ENCODE measurements around the gene NAAA. TPM values are rescaled to one million over a fixed set of nuclear protein-coding genes. Genes with fewer than 3 reads are reported as not detected.

NAAA gene
- total RNA-seq, 1 experiment from 2014 or later = 17.0 TPM

DNA sequence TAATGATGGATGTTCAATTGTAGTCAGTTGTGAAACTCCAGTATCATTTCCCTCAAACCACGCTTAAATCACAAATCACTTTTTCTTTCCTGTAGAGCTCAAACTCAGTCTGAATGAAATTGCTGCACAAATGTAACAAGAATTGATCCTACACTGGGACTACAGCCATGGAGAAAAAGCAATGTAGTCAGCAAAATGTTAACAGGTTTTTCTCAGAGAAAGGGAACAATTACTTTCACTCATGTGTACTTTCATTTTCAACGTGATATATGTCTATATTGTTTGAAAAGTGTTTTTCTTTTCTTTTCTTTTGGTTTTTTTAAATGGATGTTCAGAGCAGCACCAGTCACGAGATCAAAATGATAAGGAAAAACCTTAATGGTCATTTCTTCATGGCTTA lies 27.3 kb upstream of the NAAA start:
- no TSS peak for BruUV-seq (replicated peaks)
- DNase-seq (ENCODE audit: low read depth, low spot score) = no peak
- Histone ChIP-seq H3K4me3 (replicated peaks in 1 of 2; ENCODE audit: low read depth in 1 of 2, low read length in 2 of 2) (no peak overlapping the region), H3K4me2 (ENCODE audit: low read length) (no peak overlapping the region), H3K36me3 (ENCODE audit: control insufficient read depth in 1 of 2, insufficient read depth in 2 of 2, low read length in 2 of 2) (peaks cover 66 to 84% of the 10 kb centered on the region in 2 experiments), H4K20me1 (ENCODE audit: insufficient read depth) (no peaks in the 10 kb centered on the region), H3K9me3 (ENCODE audit: control insufficient read depth in 1 of 2, insufficient read depth in 1 of 2, low read depth in 1 of 2, low read length in 2 of 2) (peaks cover 0 to 3% of the 10 kb centered on the region in 2 experiments; a peak in 1 of 4 replicates), H3K27ac (ENCODE audit: low read depth, low read length) (no peak overlapping the region), H3K9ac (ENCODE audit: low read length) (no peak overlapping the region), H3K79me2 (ENCODE audit: insufficient read depth, low read length) (no peaks in the 10 kb centered on the region), H2AFZ (ENCODE audit: low read depth, low read length, poor library complexity, severe bottlenecking) (no peak overlapping the region), H3K9me2 (ENCODE audit: insufficient read depth) (no peaks in the 10 kb centered on the region), H3K27me3 (ENCODE audit: insufficient read depth, low read length) (no peaks in the 10 kb centered on the region), H3K4me1 (ENCODE audit: control insufficient read depth in 1 of 2, insufficient read depth in 2 of 2, low read length in 2 of 2) (no peaks in the 10 kb centered on the region)
- RAD21 ChIA-PET (ENCODE audit: low non-redundant PET in 1 of 2, low total read pairs in 2 of 2, uncharacterized antibody in 2 of 2, unreplicated experiment in 2 of 2) = no interaction called here
- CTCF ChIA-PET = no interaction called here
- ATAC-seq = no peak
- TF ChIP-seq EGR1 (IDR thresholded peaks at IDR 0.05; ENCODE audit: low read depth) (no peak), SP1 (IDR thresholded peaks at IDR 0.05; ENCODE audit: low read depth) (no peak), RAD21 (IDR thresholded peaks at IDR 0.05; ENCODE audit: low read depth) (no peak), YY1 (IDR thresholded peaks at IDR 0.05; ENCODE audit: extremely low read depth, insufficient replicate concordance, low read depth, low read length) (no peak), EZH2phosphoT487 (IDR thresholded peaks at IDR 0.05; ENCODE audit: borderline replicate concordance) (no peak), EZH2 (IDR thresholded peaks at IDR 0.05) (no peak)
- TF ChIP-seq, protein P1, sequence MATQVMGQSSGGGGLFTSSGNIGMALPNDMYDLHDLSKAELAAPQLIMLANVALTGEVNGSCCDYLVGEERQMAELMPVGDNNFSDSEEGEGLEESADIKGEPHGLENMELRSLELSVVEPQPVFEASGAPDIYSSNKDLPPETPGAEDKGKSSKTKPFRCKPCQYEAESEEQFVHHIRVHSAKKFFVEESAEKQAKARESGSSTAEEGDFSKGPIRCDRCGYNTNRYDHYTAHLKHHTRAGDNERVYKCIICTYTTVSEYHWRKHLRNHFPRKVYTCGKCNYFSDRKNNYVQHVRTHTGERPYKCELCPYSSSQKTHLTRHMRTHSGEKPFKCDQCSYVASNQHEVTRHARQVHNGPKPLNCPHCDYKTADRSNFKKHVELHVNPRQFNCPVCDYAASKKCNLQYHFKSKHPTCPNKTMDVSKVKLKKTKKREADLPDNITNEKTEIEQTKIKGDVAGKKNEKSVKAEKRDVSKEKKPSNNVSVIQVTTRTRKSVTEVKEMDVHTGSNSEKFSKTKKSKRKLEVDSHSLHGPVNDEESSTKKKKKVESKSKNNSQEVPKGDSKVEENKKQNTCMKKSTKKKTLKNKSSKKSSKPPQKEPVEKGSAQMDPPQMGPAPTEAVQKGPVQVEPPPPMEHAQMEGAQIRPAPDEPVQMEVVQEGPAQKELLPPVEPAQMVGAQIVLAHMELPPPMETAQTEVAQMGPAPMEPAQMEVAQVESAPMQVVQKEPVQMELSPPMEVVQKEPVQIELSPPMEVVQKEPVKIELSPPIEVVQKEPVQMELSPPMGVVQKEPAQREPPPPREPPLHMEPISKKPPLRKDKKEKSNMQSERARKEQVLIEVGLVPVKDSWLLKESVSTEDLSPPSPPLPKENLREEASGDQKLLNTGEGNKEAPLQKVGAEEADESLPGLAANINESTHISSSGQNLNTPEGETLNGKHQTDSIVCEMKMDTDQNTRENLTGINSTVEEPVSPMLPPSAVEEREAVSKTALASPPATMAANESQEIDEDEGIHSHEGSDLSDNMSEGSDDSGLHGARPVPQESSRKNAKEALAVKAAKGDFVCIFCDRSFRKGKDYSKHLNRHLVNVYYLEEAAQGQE (IDR thresholded peaks at IDR 0.05; ENCODE audit: low read depth) = no peak
- TF ChIP-seq, protein P2, sequence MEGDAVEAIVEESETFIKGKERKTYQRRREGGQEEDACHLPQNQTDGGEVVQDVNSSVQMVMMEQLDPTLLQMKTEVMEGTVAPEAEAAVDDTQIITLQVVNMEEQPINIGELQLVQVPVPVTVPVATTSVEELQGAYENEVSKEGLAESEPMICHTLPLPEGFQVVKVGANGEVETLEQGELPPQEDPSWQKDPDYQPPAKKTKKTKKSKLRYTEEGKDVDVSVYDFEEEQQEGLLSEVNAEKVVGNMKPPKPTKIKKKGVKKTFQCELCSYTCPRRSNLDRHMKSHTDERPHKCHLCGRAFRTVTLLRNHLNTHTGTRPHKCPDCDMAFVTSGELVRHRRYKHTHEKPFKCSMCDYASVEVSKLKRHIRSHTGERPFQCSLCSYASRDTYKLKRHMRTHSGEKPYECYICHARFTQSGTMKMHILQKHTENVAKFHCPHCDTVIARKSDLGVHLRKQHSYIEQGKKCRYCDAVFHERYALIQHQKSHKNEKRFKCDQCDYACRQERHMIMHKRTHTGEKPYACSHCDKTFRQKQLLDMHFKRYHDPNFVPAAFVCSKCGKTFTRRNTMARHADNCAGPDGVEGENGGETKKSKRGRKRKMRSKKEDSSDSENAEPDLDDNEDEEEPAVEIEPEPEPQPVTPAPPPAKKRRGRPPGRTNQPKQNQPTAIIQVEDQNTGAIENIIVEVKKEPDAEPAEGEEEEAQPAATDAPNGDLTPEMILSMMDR (IDR thresholded peaks at IDR 0.05 in 2 of 3, conservative IDR thresholded peaks at IDR 0.05 in 1 of 3; ENCODE audit: borderline replicate concordance in 1 of 3, insufficient read depth in 1 of 3, low read depth in 2 of 3, low read length in 2 of 3) = no peak
- POLR2A ChIA-PET = no interaction called here
- intact Hi-C loops (cut with micrococcal nuclease) = no loop called here

All from HCT116 (cell line).